WTC11 (cell line): ENCODE measurements around the gene PPP1R3E. TPM values are rescaled to one million over a fixed set of nuclear protein-coding genes. Genes with fewer than 3 reads are reported as not detected.

Experiments
- ATAC-seq: fragments of 200-7000 bp; cut with Tn5 transposase; 2 replicates; pipeline ENCODE4 v1.10.0; 2021; ENCODE audit warnings: mild to moderate bottlenecking, moderate library complexity
- CTCF ChIA-PET: fragments of 300-600 bp; sonication (Branson Sonifier 250); formaldehyde crosslinking; loops from one replicate; lab custom pipeline; 2021; ENCODE audit warnings: antibody characterized with exemption; lab: Charles Lee
- POLR2A ChIA-PET: fragments of 350-600 bp; sonication (Branson Sonifier 250); formaldehyde crosslinking; loops from one replicate; lab custom pipeline; 2021; ENCODE audit warnings: antibody characterized with exemption; lab: Charles Lee
- DNase-seq: peaks from one replicate; pipeline ENCODE4 v3.0.0; 2021; ENCODE audit warnings: low spot score
- H3K27ac Mint-ChIP-seq: 2 replicates; pipeline ENCODE4 v1.8.0; 2021; ENCODE audit warnings: mixed read lengths
- H3K27me3 Mint-ChIP-seq: 2 replicates; pipeline ENCODE4 v1.8.0; 2021; ENCODE audit warnings: low read depth, mild to moderate bottlenecking, moderate library complexity, mixed read lengths
- H3K36me3 Mint-ChIP-seq: 2 replicates; pipeline ENCODE4 v1.8.0; 2021; ENCODE audit warnings: mixed read lengths
- H3K4me1 Mint-ChIP-seq: 2 replicates; pipeline ENCODE4 v1.8.0; 2022; ENCODE audit warnings: mixed read lengths
- H3K4me3 Mint-ChIP-seq: 2 replicates; pipeline ENCODE4 v1.8.0; 2021; ENCODE audit warnings: mild to moderate bottlenecking, moderate library complexity, mixed read lengths
- H3K9me3 Mint-ChIP-seq: 2 replicates; pipeline ENCODE4 v1.8.0; 2021; ENCODE audit warnings: mixed read lengths
- ELF4 ChIP-seq: sonication (generic); formaldehyde crosslinking; IDR thresholded peaks from 2 replicates; pipeline ENCODE4 v1.8.1; 2022; ENCODE audit warnings: low read depth, mild to moderate bottlenecking, moderate library complexity, missing genetic modification reagents
- FOXK1 ChIP-seq: sonication (generic); formaldehyde crosslinking; IDR thresholded peaks from 2 replicates; pipeline ENCODE4 v1.8.0; 2022; ENCODE audit warnings: mild to moderate bottlenecking, moderate library complexity, missing genetic modification reagents
- FOXP1 ChIP-seq: sonication (generic); formaldehyde crosslinking; IDR thresholded peaks from 2 replicates; pipeline ENCODE4 v1.8.0; 2022; ENCODE audit warnings: missing genetic modification reagents, mild to moderate bottlenecking, moderate library complexity, borderline replicate concordance
- NR3C1 ChIP-seq: sonication (generic); formaldehyde crosslinking; conservative IDR thresholded peaks from 2 replicates; pipeline ENCODE4 v1.8.1; 2023; ENCODE audit warnings: low read depth, mild to moderate bottlenecking, missing genetic modification reagents
- RORB ChIP-seq: fragments of 250-450 bp; sonication (Bioruptor Pico); IDR thresholded peaks from 2 replicates; pipeline ENCODE4 v1.9.0; 2021; ENCODE audit warnings: mild to moderate bottlenecking
- SMAD3 ChIP-seq: sonication (generic); formaldehyde crosslinking; IDR thresholded peaks from 2 replicates; pipeline ENCODE4 v1.8.0; 2022; ENCODE audit warnings: missing genetic modification reagents, mild to moderate bottlenecking, borderline replicate concordance
- SOX15 ChIP-seq: fragments of 250-450 bp; sonication (Bioruptor Pico); IDR thresholded peaks from 2 replicates; pipeline ENCODE4 v1.9.0; 2021; ENCODE audit warnings: mild to moderate bottlenecking
- TEAD1 ChIP-seq: sonication (generic); formaldehyde crosslinking; IDR thresholded peaks from 2 replicates; pipeline ENCODE4 v1.8.0; 2022; ENCODE audit warnings: mild to moderate bottlenecking, missing genetic modification reagents
- ZNF121 ChIP-seq: sonication (generic); formaldehyde crosslinking; IDR thresholded peaks from 2 replicates; pipeline ENCODE4 v1.8.0; 2023; ENCODE audit warnings: missing genetic modification reagents
- ZNF232 ChIP-seq: sonication (generic); formaldehyde crosslinking; IDR thresholded peaks from 2 replicates; pipeline ENCODE4 v1.8.0; 2022; ENCODE audit warnings: mild to moderate bottlenecking, missing genetic modification reagents
- total RNA-seq: library from RNA; stranded (reverse); gene quantifications from 3 replicates; pipeline ENCODE4 v1.2.3, GENCODE V29; 2021
- TF ChIP-seq, protein P1 (sequence below): sonication (generic); formaldehyde crosslinking; IDR thresholded peaks from 2 replicates; pipeline ENCODE4 v1.8.0; 2022; ENCODE audit warnings: mild to moderate bottlenecking, missing genetic modification reagents
- TF ChIP-seq, protein P2 (sequence below): sonication (generic); formaldehyde crosslinking; IDR thresholded peaks from 2 replicates; pipeline ENCODE4 v1.8.0; 2022; ENCODE audit warnings: mild to moderate bottlenecking, missing genetic modification reagents
- TF ChIP-seq, protein P3 (sequence below): sonication (generic); formaldehyde crosslinking; IDR thresholded peaks from 2 replicates; pipeline ENCODE4 v1.8.0; 2023; ENCODE audit warnings: missing genetic modification reagents, mild to moderate bottlenecking, borderline replicate concordance
- TF ChIP-seq, protein P4 (sequence below): sonication (generic); formaldehyde crosslinking; IDR thresholded peaks from 2 replicates; pipeline ENCODE4 v1.8.1; 2023; ENCODE audit warnings: mild to moderate bottlenecking, moderate library complexity, missing genetic modification reagents
- TF ChIP-seq, protein P5 (sequence below): sonication (generic); formaldehyde crosslinking; IDR thresholded peaks from 2 replicates; pipeline ENCODE4 v1.8.1; 2023; ENCODE audit warnings: mild to moderate bottlenecking, missing genetic modification reagents, moderate library complexity
- TF ChIP-seq, protein P6 (sequence below): sonication (generic); formaldehyde crosslinking; IDR thresholded peaks from 2 replicates; pipeline ENCODE4 v1.8.0; 2022; ENCODE audit warnings: missing genetic modification reagents
- TF ChIP-seq, protein P7 (sequence below): sonication (generic); formaldehyde crosslinking; IDR thresholded peaks from 2 replicates; pipeline ENCODE4 v1.8.0; 2023; ENCODE audit warnings: missing genetic modification reagents

Gene PPP1R3E
- total RNA-seq, 1 experiment from 2014 or later, result 7.4 TPM

DNA sequence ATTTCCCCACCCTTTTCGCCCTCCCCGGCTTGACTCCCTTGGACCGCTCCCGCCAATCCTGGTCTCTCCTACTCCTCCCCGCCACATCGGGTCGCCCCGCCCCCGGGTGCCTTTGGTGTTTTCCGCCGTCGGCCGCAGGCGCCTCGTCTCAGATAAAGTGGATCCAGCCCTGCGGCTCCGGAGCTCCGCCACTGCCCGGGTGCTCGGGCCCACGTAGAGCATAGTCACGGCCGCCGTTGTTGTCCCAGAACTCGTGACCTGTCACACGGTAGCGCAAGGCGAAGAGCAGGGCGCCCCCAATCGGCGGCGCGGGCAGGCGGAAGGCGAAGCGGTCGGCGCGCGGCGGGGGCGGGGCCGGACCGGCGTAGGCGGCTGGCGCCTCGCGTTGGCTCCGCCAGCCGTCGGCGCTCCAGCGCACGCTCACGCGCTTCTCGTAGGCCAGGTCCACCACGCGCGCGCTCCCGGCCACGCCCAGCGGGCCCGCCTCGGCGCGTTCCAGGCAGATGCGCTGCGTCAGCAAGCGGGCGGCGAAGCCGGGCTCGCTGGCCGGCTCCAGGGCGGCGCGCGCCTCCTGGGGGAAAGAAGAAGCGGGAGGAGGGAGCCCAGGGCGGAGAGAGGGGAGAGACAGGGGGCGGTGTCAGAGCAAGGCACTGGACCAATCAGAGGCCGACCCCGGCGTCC is 1.2 kb downstream of the PPP1R3E start (continued):
- TF ChIP-seq, protein P1, sequence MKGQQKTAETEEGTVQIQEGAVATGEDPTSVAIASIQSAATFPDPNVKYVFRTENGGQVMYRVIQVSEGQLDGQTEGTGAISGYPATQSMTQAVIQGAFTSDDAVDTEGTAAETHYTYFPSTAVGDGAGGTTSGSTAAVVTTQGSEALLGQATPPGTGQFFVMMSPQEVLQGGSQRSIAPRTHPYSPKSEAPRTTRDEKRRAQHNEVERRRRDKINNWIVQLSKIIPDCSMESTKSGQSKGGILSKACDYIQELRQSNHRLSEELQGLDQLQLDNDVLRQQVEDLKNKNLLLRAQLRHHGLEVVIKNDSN (CRISPR knock-in tag), result peak; percentile 78; the same call in 1 of the 2 replicates
- TF ChIP-seq FOXP1 (CRISPR knock-in tag) (peak; percentile 51; the same call in 1 of the 2 replicates), SOX15 (CRISPR knock-in tag) (no peak), ELF4 (no peak; the same call in 1 of the 2 replicates), TEAD1 (CRISPR knock-in tag) (peak; percentile 66; the same call in 1 of the 2 replicates), ZNF121 (CRISPR knock-in tag) (no peak), FOXK1 (CRISPR knock-in tag) (peak; percentile 90), NR3C1 (CRISPR knock-in tag) (0 out of 2 replicates have a peak, but pooled peaks have one; percentile 74)
- TF ChIP-seq, protein P2, sequence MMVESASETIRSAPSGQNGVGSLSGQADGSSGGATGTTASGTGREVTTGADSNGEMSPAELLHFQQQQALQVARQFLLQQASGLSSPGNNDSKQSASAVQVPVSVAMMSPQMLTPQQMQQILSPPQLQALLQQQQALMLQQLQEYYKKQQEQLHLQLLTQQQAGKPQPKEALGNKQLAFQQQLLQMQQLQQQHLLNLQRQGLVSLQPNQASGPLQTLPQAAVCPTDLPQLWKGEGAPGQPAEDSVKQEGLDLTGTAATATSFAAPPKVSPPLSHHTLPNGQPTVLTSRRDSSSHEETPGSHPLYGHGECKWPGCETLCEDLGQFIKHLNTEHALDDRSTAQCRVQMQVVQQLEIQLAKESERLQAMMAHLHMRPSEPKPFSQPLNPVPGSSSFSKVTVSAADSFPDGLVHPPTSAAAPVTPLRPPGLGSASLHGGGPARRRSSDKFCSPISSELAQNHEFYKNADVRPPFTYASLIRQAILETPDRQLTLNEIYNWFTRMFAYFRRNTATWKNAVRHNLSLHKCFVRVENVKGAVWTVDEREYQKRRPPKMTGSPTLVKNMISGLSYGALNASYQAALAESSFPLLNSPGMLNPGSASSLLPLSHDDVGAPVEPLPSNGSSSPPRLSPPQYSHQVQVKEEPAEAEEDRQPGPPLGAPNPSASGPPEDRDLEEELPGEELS, result peak; percentile 77
- TF ChIP-seq, protein P3, sequence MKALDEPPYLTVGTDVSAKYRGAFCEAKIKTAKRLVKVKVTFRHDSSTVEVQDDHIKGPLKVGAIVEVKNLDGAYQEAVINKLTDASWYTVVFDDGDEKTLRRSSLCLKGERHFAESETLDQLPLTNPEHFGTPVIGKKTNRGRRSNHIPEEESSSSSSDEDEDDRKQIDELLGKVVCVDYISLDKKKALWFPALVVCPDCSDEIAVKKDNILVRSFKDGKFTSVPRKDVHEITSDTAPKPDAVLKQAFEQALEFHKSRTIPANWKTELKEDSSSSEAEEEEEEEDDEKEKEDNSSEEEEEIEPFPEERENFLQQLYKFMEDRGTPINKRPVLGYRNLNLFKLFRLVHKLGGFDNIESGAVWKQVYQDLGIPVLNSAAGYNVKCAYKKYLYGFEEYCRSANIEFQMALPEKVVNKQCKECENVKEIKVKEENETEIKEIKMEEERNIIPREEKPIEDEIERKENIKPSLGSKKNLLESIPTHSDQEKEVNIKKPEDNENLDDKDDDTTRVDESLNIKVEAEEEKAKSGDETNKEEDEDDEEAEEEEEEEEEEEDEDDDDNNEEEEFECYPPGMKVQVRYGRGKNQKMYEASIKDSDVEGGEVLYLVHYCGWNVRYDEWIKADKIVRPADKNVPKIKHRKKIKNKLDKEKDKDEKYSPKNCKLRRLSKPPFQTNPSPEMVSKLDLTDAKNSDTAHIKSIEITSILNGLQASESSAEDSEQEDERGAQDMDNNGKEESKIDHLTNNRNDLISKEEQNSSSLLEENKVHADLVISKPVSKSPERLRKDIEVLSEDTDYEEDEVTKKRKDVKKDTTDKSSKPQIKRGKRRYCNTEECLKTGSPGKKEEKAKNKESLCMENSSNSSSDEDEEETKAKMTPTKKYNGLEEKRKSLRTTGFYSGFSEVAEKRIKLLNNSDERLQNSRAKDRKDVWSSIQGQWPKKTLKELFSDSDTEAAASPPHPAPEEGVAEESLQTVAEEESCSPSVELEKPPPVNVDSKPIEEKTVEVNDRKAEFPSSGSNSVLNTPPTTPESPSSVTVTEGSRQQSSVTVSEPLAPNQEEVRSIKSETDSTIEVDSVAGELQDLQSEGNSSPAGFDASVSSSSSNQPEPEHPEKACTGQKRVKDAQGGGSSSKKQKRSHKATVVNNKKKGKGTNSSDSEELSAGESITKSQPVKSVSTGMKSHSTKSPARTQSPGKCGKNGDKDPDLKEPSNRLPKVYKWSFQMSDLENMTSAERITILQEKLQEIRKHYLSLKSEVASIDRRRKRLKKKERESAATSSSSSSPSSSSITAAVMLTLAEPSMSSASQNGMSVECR (CRISPR knock-in tag), result peak; percentile 63; the same call in 1 of the 2 replicates
- TF ChIP-seq, protein P4, sequence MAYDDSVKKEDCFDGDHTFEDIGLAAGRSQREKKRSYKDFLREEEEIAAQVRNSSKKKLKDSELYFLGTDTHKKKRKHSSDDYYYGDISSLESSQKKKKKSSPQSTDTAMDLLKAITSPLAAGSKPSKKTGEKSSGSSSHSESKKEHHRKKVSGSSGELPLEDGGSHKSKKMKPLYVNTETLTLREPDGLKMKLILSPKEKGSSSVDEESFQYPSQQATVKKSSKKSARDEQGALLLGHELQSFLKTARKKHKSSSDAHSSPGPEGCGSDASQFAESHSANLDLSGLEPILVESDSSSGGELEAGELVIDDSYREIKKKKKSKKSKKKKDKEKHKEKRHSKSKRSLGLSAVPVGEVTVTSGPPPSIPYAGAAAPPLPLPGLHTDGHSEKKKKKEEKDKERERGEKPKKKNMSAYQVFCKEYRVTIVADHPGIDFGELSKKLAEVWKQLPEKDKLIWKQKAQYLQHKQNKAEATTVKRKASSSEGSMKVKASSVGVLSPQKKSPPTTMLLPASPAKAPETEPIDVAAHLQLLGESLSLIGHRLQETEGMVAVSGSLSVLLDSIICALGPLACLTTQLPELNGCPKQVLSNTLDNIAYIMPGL, result peak; percentile 87
- TF ChIP-seq, protein P5, sequence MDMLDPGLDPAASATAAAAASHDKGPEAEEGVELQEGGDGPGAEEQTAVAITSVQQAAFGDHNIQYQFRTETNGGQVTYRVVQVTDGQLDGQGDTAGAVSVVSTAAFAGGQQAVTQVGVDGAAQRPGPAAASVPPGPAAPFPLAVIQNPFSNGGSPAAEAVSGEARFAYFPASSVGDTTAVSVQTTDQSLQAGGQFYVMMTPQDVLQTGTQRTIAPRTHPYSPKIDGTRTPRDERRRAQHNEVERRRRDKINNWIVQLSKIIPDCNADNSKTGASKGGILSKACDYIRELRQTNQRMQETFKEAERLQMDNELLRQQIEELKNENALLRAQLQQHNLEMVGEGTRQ (CRISPR knock-in tag), result peak; percentile 82

DNA sequence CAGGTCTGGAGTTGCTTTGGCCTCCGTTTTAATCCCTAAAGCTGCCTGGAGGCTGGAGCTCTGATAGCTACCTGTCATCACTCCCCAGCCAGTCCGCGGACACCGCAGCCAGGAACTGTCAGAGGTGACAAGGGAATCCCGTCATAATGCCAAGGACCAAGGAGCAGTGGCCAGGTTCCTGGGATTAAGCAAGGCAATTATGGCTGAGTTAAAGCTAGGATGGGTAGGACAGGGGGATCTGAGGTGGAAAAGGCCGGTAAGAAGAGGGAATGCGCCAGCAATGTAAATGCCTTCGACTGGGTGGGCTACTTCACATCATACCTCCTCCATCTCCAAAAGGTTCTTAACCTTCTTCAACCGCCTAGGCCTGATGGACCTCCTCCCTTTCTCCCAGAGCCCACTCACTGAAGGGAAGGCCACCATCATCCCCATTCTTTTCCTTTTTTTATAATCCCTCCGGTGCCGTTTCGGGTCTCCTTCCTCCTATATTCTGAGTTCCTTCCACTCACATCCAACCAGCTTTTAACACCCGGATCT is 1.9 kb downstream of the PPP1R3E start:
- TF ChIP-seq RORB (CRISPR knock-in tag), result no peak
- TF ChIP-seq, protein P6, sequence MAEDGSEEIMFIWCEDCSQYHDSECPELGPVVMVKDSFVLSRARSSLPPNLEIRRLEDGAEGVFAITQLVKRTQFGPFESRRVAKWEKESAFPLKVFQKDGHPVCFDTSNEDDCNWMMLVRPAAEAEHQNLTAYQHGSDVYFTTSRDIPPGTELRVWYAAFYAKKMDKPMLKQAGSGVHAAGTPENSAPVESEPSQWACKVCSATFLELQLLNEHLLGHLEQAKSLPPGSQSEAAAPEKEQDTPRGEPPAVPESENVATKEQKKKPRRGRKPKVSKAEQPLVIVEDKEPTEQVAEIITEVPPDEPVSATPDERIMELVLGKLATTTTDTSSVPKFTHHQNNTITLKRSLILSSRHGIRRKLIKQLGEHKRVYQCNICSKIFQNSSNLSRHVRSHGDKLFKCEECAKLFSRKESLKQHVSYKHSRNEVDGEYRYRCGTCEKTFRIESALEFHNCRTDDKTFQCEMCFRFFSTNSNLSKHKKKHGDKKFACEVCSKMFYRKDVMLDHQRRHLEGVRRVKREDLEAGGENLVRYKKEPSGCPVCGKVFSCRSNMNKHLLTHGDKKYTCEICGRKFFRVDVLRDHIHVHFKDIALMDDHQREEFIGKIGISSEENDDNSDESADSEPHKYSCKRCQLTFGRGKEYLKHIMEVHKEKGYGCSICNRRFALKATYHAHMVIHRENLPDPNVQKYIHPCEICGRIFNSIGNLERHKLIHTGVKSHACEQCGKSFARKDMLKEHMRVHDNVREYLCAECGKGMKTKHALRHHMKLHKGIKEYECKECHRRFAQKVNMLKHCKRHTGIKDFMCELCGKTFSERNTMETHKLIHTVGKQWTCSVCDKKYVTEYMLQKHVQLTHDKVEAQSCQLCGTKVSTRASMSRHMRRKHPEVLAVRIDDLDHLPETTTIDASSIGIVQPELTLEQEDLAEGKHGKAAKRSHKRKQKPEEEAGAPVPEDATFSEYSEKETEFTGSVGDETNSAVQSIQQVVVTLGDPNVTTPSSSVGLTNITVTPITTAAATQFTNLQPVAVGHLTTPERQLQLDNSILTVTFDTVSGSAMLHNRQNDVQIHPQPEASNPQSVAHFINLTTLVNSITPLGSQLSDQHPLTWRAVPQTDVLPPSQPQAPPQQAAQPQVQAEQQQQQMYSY (CRISPR knock-in tag), result no peak
- TF ChIP-seq SMAD3 (CRISPR knock-in tag), result no peak
- no peak for TF ChIP-seq ZNF232
- TF ChIP-seq, protein P7, sequence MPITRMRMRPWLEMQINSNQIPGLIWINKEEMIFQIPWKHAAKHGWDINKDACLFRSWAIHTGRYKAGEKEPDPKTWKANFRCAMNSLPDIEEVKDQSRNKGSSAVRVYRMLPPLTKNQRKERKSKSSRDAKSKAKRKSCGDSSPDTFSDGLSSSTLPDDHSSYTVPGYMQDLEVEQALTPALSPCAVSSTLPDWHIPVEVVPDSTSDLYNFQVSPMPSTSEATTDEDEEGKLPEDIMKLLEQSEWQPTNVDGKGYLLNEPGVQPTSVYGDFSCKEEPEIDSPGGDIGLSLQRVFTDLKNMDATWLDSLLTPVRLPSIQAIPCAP (CRISPR knock-in tag), result no peak
- no peak for DNase-seq
- CTCF ChIA-PET, result interaction anchor here (0.7 to 3.7 kb wide), 15 partner anchors 11 to 305 kb away, joined by 3 to 27 read pairs (median 8); partner anchors contain the start of genes CEBPE, CMTM5, HOMEZ and PABPN1
- H3K27me3 Mint-ChIP-seq, result peaks cover 69% of the 10 kb centered on the region
- H3K4me1 Mint-ChIP-seq, result peaks cover 5% of the 10 kb centered on the region
- POLR2A ChIA-PET, result interaction anchor here (0.6 to 2.7 kb wide), 4 partner anchors 14 to 335 kb away, joined by 4 to 18 read pairs (median 6); partner anchors contain the start of genes ACIN1, C14orf119, HOMEZ and PABPN1
- ATAC-seq, result no peak
- H3K9me3 Mint-ChIP-seq, result no peaks in the 10 kb centered on the region
- H3K27ac Mint-ChIP-seq, result no peak overlapping the region
- peaks cover 5% of the 10 kb centered on the region for H3K36me3 Mint-ChIP-seq
- H3K4me3 Mint-ChIP-seq, result peak overlapping the region; percentile 85
